PC-9 (cell line): ENCODE results near the gene HEATR5A. TPM values are rescaled to one million over a fixed set of nuclear protein-coding genes. Genes with fewer than 3 reads are reported as not detected.
"Not testable (repeated sequence)": the region's sequence is repeated elsewhere in the genome, so short reads cannot be mapped to it uniquely, and the experiment has no call there.

Experiments used
- BruUV-seq: library from RNA; stranded (reverse); fragments of 400-500 nt; replicated peaks from 2 replicates; lab custom pipeline; 2021; lab: Mats Ljungman, UMichigan
- CTCF ChIA-PET: fragments of 300-600 bp; sonication (Branson Sonifier 250); formaldehyde crosslinking; loops from one replicate; lab custom pipeline; 2022; ENCODE audit warnings: antibody characterized with exemption; lab: Charles Lee
- POLR2A ChIA-PET: fragments of 300-600 bp; sonication (Branson Sonifier 250); formaldehyde crosslinking; loops from one replicate; lab custom pipeline; 2022; ENCODE audit warnings: antibody characterized with exemption; ENCODE audit not compliant: unreplicated experiment; lab: Charles Lee
- DNase-seq, 2 experiments: peaks; one replicate each; pipeline versions ENCODE4 v3.0.0 to v3.0.0-alpha.2; 2015 to 2022; ENCODE audit warnings: mixed read lengths in 1 of 2
- H2AFZ ChIP-seq: fragments of 200-600 bp; sonication (generic); 2 replicates; pipeline ENCODE4 v1.8.1; 2017; ENCODE audit warnings: antibody characterized with exemption
- H3F3A ChIP-seq: fragments of 200-600 bp; sonication (generic); 2 replicates; pipeline ENCODE4 v1.8.1; 2017; ENCODE audit warnings: antibody characterized with exemption, mild to moderate bottlenecking, low read depth; ENCODE audit not compliant: insufficient read depth
- H3K27ac ChIP-seq: fragments of 200-600 bp; sonication (generic); 2 replicates; pipeline ENCODE4 v1.6.1; 2016; ENCODE audit warnings: mixed run types
- H3K27me3 ChIP-seq: fragments of 200-600 bp; sonication (generic); 2 replicates; pipeline ENCODE4 v1.6.1; 2016; ENCODE audit warnings: low read depth, mixed run types; ENCODE audit not compliant: insufficient read depth
- H3K36me3 ChIP-seq: fragments of 200-600 bp; sonication (generic); 2 replicates; pipeline ENCODE4 v1.6.1; 2016; ENCODE audit warnings: low read depth, mixed run types
- H3K4me1 ChIP-seq: fragments of 200-600 bp; sonication (generic); replicated peaks from 2 replicates; pipeline ENCODE4 v1.6.1; 2016; ENCODE audit warnings: mixed run types; ENCODE audit not compliant: insufficient read depth
- H3K4me2 ChIP-seq: fragments of 200-600 bp; sonication (generic); 2 replicates; pipeline ENCODE4 v1.6.1; 2017; ENCODE audit warnings: mixed run types
- H3K4me3 ChIP-seq: fragments of 200-600 bp; sonication (generic); 2 replicates; pipeline ENCODE4 v1.6.1; 2016; ENCODE audit warnings: mixed run types
- H3K79me2 ChIP-seq: fragments of 200-600 bp; sonication (generic); 2 replicates; pipeline ENCODE4 v1.6.1; 2017; ENCODE audit warnings: low read depth, mixed run types
- H3K9me2 ChIP-seq: fragments of 200-600 bp; sonication (generic); 2 replicates; pipeline ENCODE4 v1.8.1; 2017; ENCODE audit warnings: mild to moderate bottlenecking; ENCODE audit not compliant: insufficient read depth
- H3K9me3 ChIP-seq: fragments of 200-600 bp; sonication (generic); 2 replicates; pipeline ENCODE4 v1.8.1; 2016; ENCODE audit warnings: low read depth; ENCODE audit not compliant: insufficient read depth
- H4K20me1 ChIP-seq: fragments of 200-600 bp; sonication (generic); 2 replicates; pipeline ENCODE4 v1.8.1; 2017; ENCODE audit not compliant: insufficient read depth
- CTCF ChIP-seq: fragments of 200-600 bp; sonication (generic); conservative IDR thresholded peaks from 2 replicates; pipeline ENCODE4 v1.6.1; 2017; ENCODE audit warnings: mixed run types, antibody characterized with exemption, mild to moderate bottlenecking, moderate library complexity
- EZH2 ChIP-seq: fragments of 200-600 bp; sonication (generic); IDR thresholded peaks from 2 replicates; pipeline ENCODE4 v1.8.0; 2017; ENCODE audit warnings: antibody characterized with exemption, low read depth
- intact Hi-C: fragments of 100-400 bp; cut with micrococcal nuclease; formaldehyde crosslinking; loops from one replicate; pipeline ENCODE4 v1.10.0; 2022; ENCODE audit not compliant: unreplicated experiment
- total RNA-seq: library from RNA; stranded (reverse); gene quantifications from 2 replicates; pipeline ENCODE4 v1.2.3, GENCODE V29; 2021

Gene HEATR5A
- total RNA-seq, 1 experiment from 2014 or later = 25.7 TPM

GRCh38 chr14:31439561-31439960 lies 19.2 kb upstream of the HEATR5A start:
- intact Hi-C loops = no loop called here

GRCh38 chr14:31437045-31437691 lies 16.8 kb upstream of the HEATR5A start:
- DNase-seq, H3F3A ChIP-seq, H3K27ac ChIP-seq, H3K4me2 ChIP-seq, BruUV-seq, H3K9me3 ChIP-seq, H2AFZ ChIP-seq, H3K36me3 ChIP-seq, H3K9me2 ChIP-seq, intact Hi-C loops, H3K27me3 ChIP-seq, POLR2A ChIA-PET, H4K20me1 ChIP-seq, H3K79me2 ChIP-seq, H3K4me3 ChIP-seq: not testable (repeated sequence)
- CTCF ChIA-PET = interaction anchor here (0.7 kb wide), 1 partner anchor 18 kb away, joined by 5 read pairs; no protein-coding TSS in a partner anchor
- H3K4me1 ChIP-seq = peaks cover 11% of the 10 kb centered on the region

More at GRCh38 chr14:31439561-31439960, 19.2 kb upstream of the HEATR5A start:
- Histone ChIP-seq H3K27ac (no peak overlapping the region), H3K27me3 (no peaks in the 10 kb centered on the region), H3K9me2 (no peaks in the 10 kb centered on the region), H3K36me3 (no peaks in the 10 kb centered on the region), H4K20me1 (no peaks in the 10 kb centered on the region), H3K9me3 (no peaks in the 10 kb centered on the region), H3F3A (no peaks in the 10 kb centered on the region), H3K4me1 (peaks cover 12% of the 10 kb centered on the region), H3K79me2 (no peaks in the 10 kb centered on the region), H2AFZ (no peak overlapping the region), H3K4me2 (no peak overlapping the region), H3K4me3 (no peak overlapping the region)
- ChIA-PET POLR2A (no interaction called here), CTCF (no interaction called here)
- DNase-seq = no peak
- no TSS peak for BruUV-seq
- no peak for TF ChIP-seq EZH2
- TF ChIP-seq CTCF = no peak

GRCh38 chr14:31435276-31435675 lies 14.9 kb upstream of the HEATR5A start:
- H3K27ac ChIP-seq = no peak overlapping the region
- no peaks in the 10 kb centered on the region for H4K20me1 ChIP-seq
- no peak for DNase-seq
- no peak overlapping the region for H3K4me3 ChIP-seq
- H3K4me1 ChIP-seq = no peaks in the 10 kb centered on the region
- H3F3A ChIP-seq = no peaks in the 10 kb centered on the region
- H3K79me2 ChIP-seq = no peaks in the 10 kb centered on the region
- no peaks in the 10 kb centered on the region for H3K9me3 ChIP-seq
- no peaks in the 10 kb centered on the region; the same call in 1 of the 2 replicates for H3K9me2 ChIP-seq
- no peaks in the 10 kb centered on the region for H3K27me3 ChIP-seq
- BruUV-seq = no TSS peak
- CTCF ChIA-PET = no interaction called here
- POLR2A ChIA-PET = no interaction called here
- no peak overlapping the region for H2AFZ ChIP-seq
- intact Hi-C loops = no loop called here
- TF ChIP-seq EZH2 (no peak), CTCF (no peak)
- H3K36me3 ChIP-seq = no peaks in the 10 kb centered on the region
- H3K4me2 ChIP-seq = no peak overlapping the region
